GM21717 (cell line): Measurements from ENCODE around the gene CASQ1.

Experiments
- ATAC-seq: cut with Tn5 transposase; IDR thresholded peaks from one replicate; pipeline ENCODE4 v1.9.1; 2021; ENCODE audit warnings: mild to moderate bottlenecking, moderate library complexity; ENCODE audit not compliant: unreplicated experiment

The CASQ1 gene

GRCh38 chr1:160224606-160225005, 34.2 kb downstream of the CASQ1 start:
- ATAC-seq = no peak

DNA sequence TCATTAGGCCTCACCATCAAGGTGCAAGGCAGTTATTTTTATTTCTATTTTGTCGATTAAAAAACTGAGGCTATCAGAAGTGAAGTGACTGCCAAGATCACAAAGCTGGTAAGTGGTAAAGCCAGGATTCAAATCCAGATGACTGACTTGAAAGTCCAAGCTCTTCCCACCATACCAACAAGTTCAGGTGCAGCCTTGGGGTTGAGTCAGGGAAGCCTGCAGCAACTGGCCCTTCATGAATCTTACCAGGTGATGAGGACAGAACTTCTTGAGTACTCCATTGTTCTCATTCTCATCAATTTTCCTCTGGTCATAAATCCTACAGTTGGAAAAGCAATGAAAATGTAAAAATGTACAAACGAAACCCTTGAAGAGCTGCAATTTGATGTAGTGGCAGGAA, 35.0 kb downstream of the CASQ1 start:
- ATAC-seq = no peak

DNA sequence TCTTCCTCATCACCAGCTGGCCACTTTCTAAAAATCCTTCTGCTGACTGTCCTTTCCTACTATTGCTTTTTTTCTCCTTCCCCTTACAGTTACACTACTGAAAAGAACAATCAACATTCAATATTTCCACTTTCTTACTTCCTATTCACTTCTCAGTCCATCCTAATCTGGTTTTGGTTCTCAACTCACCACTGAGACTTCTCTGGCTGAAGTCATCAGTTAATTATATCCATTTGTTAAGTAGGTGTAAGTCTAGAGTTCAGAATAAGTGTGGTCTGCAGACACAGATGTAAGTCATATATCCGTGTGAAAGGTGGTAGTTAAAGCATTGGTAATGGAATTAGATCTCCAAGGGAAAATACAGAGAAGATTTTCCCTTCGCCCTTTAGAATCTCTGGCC, 36.2 kb downstream of the CASQ1 start:
- ATAC-seq = no peak

- no peak for ATAC-seq
Observed at GRCh38 chr1:160227034-160227433, 36.7 kb downstream of the CASQ1 start.

DNA sequence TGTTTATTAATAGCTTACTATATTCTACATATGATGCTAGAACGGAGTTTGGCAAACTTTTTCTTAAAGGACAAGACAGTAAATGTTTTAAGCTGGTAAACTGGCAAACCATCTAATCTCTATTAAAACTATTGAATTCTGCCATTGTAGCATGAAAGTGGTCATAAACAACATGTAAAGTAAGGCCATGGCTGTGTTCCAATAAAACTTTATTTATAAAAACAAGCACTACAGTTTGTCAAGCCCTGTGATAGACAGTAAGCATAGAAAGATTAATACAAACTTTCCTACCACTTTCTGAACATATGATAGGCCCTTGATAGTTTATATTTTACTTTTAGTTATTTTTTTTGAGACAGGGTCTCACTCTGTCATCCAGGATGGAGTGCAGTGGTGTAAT, 37.2 kb downstream of the CASQ1 start:
- ATAC-seq = no peak

GRCh38 chr1:160228431-160228830, 38.1 kb downstream of the CASQ1 start:
- ATAC-seq = no peak

GRCh38 chr1:160232911-160233310, 42.5 kb downstream of the CASQ1 start:
- no peak for ATAC-seq

GRCh38 chr1:160236806-160237205, 46.4 kb downstream of the CASQ1 start:
- ATAC-seq = no peak

DNA sequence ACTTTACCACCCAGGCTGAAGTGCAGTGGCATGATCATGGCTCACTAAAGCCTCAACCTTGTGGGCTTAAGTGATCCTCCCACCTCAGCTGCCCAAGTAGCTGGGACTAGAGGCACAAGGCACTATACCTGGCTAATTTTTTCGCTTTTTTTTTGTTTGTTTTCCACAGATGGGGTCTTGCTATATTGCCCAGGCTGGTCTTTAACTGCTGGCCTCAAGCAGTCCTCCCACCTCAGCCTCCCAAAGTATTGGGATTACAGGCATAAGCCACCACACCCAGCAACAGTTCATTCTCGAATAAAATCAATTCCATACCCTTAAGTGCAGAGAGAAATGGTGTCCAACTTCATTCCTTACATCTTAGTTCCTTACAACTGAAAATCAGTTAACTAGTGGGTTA, 47.2 kb downstream of the CASQ1 start:
- no peak for ATAC-seq

- no peak for ATAC-seq
Observed at GRCh38 chr1:160238408-160238807, 48.0 kb downstream of the CASQ1 start.

- ATAC-seq = no peak
Observed at GRCh38 chr1:160239582-160240299, 49.4 kb downstream of the CASQ1 start.

DNA sequence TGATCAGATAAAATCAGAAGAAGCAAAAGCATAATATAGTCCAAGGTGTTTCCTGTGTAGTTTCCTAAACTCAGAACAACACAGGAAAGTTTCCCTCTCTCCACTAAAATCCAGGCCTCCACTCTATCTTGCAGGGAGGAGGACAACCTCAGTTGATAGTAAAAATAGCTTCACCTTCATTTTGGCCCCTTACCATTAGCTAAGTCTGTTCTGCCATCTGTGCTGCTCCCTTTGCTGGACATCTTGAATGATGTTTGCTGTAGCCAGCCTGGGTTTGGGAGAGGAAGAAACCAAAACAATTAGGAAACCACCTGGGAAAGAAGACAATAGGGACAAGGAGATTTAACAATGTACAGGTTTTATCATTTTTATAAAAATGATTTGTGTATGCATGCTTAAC, 53.4 kb downstream of the CASQ1 start:
- ATAC-seq = no peak

DNA sequence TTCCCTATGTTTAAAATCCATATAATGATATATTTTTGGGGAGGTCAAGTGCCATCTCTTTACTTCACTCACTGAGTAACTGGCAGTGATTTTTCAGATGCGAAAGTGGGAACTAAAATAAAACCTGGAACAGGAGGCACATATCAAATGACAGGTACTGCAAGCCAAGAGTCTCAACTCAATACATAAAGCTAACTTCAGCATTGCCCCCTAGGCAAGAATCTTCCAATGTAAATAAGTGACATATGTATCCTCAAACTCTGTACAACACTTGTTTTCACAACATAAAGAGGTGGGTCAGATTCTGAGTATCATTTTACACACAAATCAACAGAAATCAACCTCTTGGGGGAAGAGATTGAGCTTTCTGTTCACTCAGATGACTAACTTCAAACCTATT, 53.8 kb downstream of the CASQ1 start:
- ATAC-seq = no peak

DNA sequence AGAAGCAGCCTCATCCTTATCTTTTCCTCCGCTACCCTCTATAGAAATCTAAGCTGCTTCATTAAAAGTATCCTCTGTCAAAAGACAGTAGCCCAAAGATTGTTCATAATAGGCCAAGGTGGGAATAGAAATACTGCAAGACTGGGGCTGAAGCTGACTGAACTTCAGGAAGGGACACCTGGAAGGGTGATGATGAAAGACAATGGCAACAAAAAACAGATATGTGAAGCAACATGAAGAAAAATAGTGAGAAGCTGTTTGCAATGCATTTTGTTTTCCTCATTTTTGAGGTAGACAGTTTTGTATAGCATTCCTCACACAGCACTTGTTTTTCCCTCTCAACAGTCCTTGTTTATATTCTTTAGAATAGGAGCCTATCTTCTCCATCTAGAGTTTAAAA, 55.1 kb downstream of the CASQ1 start:
- ATAC-seq = no peak

DNA sequence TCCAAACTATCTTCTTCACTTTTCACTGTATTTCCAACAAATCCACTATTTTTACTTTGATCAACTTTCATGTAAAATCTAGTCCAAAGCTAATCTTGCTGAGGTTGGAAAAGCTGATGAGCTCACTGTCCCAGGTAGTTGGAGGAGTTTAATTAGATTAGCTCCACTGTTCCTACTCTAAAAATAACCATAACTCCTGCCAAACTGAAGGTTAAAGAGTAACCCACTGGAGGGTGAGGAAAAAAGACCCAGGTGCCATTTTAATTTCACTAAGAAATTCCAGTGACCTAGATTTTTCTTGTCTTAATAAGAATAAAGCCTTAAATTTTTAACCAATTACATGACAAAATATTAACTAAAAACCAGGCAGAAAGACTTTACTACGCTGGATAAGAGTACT, 56.7 kb downstream of the CASQ1 start:
- ATAC-seq = no peak

- no peak for ATAC-seq
Observed at GRCh38 chr1:160251011-160251410, 60.6 kb downstream of the CASQ1 start.
